GM21576 (cell line): ENCODE measurements around the gene PDGFC.

Source experiments
- ATAC-seq: cut with Tn5 transposase; IDR thresholded peaks from one replicate; pipeline ENCODE4 v1.9.1; 2021; ENCODE audit warnings: mild to moderate bottlenecking, moderate library complexity; ENCODE audit not compliant: unreplicated experiment

The PDGFC gene

DNA sequence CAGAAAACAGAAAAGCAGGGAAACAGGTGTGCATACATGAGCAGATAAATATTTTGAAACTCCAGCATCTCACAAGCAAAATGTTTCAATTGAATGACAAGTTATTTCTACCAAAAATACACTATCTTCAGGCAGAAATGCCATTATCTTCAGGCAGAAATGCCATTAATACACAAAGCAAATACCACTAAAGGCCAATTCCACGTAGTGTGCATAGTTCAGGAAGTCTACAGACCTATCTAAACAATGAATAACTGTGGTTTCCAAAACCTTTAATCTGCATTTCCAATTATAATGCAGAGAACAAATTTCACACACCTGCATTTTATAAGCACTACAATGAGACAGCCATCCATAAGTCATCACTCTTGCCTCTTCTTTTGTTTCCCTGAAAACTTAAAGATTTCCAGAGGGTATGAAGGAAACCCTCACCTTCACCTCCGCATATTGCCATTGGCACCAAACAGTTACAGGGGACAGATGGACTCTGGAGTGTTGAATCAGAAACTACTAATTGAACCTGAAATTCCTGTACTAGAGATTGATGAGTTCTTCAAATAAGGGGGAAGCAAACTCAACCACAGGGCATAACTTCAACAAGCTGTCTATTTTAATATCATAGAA is 179.0 kb downstream of the PDGFC start:
- ATAC-seq: no peak

DNA sequence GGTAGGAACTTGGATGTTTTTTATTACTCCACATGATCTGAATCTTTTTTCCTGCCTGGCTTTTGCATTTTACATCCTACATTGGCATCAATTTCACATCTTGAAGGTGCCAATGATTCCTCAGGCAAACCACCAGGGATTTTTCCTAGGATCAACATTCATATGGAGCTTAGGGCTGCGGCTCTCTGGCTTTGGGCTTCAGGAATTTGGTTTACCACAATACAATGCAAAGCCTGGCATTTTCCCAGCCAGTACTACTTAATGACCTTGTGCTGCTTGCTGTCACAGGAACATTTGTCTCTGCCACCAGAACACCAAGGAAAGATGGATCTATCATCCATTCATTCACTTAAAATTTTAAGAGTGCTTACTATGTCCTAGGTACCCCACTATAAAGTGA is 180.7 kb downstream of the PDGFC start:
- no peak for ATAC-seq

- no peak for ATAC-seq
Observed at GRCh38 chr4:156788782-156789181, 182.8 kb downstream of the PDGFC start.

DNA sequence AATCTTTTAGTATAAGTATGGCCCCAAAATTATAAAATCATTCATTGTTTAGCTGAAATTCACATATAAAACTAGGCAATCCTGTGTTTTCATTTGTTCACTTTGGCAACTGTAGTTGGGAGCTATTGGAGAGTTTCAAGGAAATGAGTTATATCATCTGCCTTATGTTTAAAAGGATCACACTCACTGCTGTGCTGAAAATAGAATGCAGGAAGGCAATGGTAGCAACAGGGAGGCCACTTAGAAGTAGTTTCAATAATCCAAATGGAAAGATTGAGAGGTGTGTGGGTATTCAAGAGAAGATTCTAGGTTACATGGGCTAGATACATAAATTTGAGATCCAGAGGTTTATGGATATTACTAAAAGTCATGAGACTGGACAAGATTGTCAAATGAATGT is 184.9 kb downstream of the PDGFC start:
- ATAC-seq: no peak

DNA sequence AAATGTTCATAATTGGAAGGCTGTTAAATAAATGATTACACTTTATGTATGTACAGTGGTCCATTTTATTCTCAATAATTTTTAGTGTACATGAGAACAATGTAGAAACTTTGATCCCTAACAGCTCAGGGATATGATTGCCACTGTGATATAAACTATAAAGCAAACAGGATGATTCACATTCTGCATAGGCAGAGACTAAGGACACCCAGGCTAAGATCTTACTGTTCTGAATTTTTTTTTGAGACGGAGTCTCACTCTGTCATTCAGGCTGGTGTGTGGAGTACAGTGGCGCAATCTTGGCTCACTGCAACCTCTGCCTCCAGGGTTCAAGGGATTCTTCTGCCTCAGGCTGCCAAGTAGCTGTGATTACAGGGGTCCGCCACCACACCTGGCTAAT is 186.6 kb downstream of the PDGFC start:
- no peak for ATAC-seq

- no peak for ATAC-seq
Observed at GRCh38 chr4:156783966-156784365, 187.6 kb downstream of the PDGFC start.

- ATAC-seq: no peak
Observed at GRCh38 chr4:156782491-156782890, 189.1 kb downstream of the PDGFC start.

GRCh38 chr4:156781852-156782251 is 189.7 kb downstream of the PDGFC start:
- no peak for ATAC-seq

DNA sequence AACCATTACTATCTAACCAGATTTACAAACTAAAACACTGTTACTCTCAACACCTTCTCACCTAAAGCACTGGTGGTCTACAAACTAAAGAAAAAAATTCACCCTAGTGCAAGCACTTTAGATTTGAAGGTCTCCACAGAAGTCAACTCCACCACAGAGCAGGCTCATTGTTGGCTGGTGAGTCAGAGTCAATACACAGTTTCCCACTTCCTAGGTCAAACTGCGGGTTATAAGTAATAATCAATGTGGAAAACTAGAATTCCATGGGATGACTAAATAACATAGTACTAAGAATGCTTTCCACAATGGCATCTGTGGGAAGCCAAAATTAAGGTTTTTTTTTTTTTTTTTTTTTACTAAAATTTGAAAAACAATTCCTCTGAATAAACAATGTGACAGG is 191.8 kb downstream of the PDGFC start:
- ATAC-seq: no peak

GRCh38 chr4:156779042-156779441 is 192.6 kb downstream of the PDGFC start:
- ATAC-seq: no peak

DNA sequence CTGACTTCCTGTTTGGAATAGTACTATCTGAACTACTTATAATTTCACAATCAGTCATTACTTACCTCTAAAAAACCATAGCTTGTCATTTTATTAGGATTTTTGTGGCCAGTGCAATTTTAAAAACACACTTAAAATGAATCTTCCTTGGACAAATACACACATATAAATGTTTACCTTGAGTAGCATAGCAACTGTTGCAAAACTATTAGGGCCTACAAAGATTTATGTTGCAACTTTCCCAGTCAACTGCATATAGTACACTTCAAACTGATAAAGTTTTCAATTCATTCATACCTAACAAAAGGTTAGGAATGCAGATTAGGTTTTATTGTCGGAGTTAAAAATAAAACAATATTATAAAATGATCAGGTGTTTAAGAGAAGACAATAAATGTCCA is 193.0 kb downstream of the PDGFC start:
- ATAC-seq: no peak

DNA sequence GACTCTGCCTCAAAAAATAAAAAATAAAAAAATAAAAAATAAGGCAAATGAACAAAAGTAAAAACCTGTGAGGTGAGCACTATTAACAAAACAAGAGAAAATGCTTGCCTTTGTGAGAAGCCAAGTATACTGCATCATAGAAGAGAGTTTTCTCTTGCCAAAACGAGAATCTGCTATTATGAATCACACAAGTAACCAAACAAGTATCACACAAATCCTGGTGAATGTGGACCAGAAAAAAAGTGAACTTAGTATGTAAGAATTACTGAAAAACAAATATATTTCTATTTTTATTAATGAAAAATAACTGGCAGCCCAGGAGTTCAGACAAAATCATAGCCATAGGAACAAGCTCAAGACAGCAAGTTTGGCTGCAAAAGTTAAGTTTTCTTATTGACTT is 193.5 kb downstream of the PDGFC start:
- ATAC-seq: no peak

DNA sequence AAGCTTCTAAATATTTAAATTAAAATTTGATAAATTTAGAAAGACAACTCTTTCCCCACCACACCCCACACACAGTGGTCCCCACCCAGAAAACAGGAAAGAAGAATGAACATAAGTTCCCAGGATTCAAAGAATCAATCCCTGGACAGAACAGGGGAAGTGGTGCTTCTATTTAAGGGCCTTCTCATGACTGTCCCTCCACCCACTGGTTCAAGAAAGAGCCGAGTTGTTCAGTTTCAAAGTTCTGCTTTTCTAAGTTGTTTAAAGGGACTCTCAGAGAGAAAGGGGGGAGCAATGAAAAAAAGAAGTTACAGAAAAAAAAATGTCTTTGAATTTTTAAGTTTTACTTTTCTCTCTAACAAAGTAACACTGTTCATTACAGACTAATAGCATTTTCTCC is 195.8 kb downstream of the PDGFC start:
- no peak for ATAC-seq

DNA sequence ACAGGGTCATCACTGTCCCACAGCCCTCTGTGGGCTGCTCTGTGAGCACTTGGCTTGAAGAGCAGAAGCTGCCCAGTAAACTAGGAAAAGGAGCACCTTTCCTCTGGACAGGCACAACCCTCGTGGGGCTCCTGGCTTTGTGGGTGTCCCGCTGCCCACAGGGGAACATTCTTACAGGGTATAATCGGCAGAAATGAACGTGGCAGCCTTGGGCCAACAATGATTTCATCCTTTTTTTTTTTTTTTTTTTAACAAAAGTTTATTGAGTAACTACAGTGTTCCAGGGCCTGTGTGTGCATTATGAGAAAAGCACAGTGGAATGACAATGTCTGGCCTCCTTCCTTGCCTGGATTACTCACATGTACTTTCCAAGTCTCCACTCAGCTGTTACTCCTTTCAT is 197.2 kb downstream of the PDGFC start:
- ATAC-seq: no peak

- no peak for ATAC-seq
Observed at GRCh38 chr4:156773648-156774357, 197.8 kb downstream of the PDGFC start.

- no peak for ATAC-seq
Observed at GRCh38 chr4:156771171-156771837, 200.3 kb downstream of the PDGFC start.

DNA sequence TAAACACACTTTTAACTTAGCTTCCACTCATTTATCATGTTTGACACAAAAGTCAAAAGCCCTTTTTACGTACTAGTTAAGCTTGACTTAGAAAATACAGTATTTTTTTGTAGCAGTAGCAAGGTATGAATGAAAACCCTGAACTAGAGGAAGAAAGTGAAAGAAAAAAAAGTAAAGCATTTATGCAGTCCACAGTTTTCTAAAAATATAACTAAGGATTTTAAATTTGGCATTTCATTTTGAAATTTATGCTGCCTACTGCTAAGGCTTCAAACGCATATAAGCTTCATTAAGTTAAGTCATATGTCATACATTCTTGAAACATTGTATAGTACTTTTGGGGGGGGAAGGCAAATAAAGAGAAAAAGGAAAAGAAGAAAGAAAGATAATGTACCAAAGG is 201.5 kb downstream of the PDGFC start:
- ATAC-seq: no peak

GRCh38 chr4:156767911-156768415 is 203.6 kb downstream of the PDGFC start:
- ATAC-seq: no peak

GRCh38 chr4:156766846-156767245 is 204.8 kb downstream of the PDGFC start:
- ATAC-seq: no peak

GRCh38 chr4:156765277-156765676 is 206.3 kb downstream of the PDGFC start:
- no peak for ATAC-seq

DNA sequence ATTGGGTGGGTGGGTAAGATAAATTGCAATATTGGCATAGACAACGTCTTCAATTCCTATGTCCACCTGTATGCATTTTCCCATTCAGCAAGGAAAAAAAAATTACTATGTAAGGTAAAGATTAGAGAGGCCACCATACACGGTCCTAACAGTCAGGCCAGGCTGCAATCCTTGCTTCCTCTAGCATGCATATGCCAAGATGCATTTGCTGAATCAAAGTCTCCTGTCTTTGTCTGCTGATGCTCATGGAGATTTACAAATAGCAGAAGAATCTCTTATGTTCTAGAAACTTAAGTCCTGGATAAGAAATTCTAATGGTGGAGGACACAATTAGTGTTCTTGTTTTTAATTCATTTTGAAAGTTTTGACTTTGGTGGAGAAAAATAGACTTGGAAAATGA is 206.8 kb downstream of the PDGFC start:
- ATAC-seq: no peak

DNA sequence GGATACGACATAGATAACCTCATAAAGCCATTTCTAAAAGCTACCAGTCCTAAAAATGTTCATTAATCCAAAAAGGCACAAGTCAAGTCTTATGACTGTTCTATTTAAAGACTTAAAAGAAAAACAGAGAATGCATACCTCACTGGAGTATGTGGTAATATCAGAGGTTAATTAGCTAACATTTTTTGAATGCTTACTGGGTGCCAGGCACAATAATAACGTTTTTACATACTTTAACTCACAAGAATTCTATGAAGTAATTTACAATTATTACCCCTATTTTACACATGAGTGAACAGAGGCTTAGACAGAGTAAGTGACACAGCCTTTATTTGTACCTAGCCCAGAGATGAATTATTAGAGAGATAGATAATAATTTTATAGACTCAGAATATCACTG is 207.5 kb downstream of the PDGFC start:
- ATAC-seq: no peak
